Neuronal stem cell (in vitro differentiated cells): Measurements from ENCODE around the gene CNN2.

Experiments
- DNase-seq: peaks from one replicate; pipeline ENCODE4 v3.0.0-alpha.2; 2013; ENCODE audit warnings: low spot score
- H2AFZ ChIP-seq: one replicate; pipeline ENCODE4 v1.6.1; 2013; ENCODE audit warnings: mild to moderate bottlenecking, low read length, inconsistent platforms
- H2AK5ac ChIP-seq: 2 replicates; pipeline ENCODE4 v1.6.1; 2013; ENCODE audit warnings: low read depth, mild to moderate bottlenecking, inconsistent platforms, low read length, moderate library complexity, mixed read lengths
- H2BK120ac ChIP-seq: 2 replicates; pipeline ENCODE4 v1.6.1; 2013; ENCODE audit warnings: low read depth, mild to moderate bottlenecking, inconsistent platforms, low read length, moderate library complexity, mixed read lengths
- H2BK12ac ChIP-seq: one replicate; pipeline ENCODE4 v1.6.1; 2013; ENCODE audit warnings: low read length, inconsistent platforms
- H2BK15ac ChIP-seq: 2 replicates; pipeline ENCODE4 v1.6.1; 2013; ENCODE audit warnings: mild to moderate bottlenecking, low read length, inconsistent platforms, mixed read lengths
- H2BK5ac ChIP-seq: one replicate; pipeline ENCODE4 v1.6.1; 2013; ENCODE audit warnings: inconsistent platforms, mild to moderate bottlenecking, low read length, moderate library complexity
- H3K14ac ChIP-seq: one replicate; pipeline ENCODE4 v1.6.1; 2013; ENCODE audit warnings: low read length, inconsistent platforms
- H3K18ac ChIP-seq: 2 replicates; pipeline ENCODE4 v1.6.1; 2013; ENCODE audit warnings: low read length, inconsistent platforms
- H3K23ac ChIP-seq: 2 replicates; pipeline ENCODE4 v1.6.1; 2013; ENCODE audit warnings: low read depth, mild to moderate bottlenecking, mixed read lengths, low read length, inconsistent platforms; ENCODE audit not compliant: poor library complexity
- H3K27ac ChIP-seq: replicated peaks from 3 replicates; pipeline ENCODE4 v1.5.1; 2013; ENCODE audit warnings: low read length, inconsistent platforms
- H3K27me3 ChIP-seq, 3 experiments: 2 replicates each; pipeline ENCODE4 v1.6.1; 2013; ENCODE audit warnings: low read length in 3 of 3, mild to moderate bottlenecking in 2 of 3, inconsistent platforms in 1 of 3, low read depth in 1 of 3, mixed read lengths in 1 of 3, moderate library complexity in 1 of 3; ENCODE audit not compliant: control insufficient read depth in 3 of 3, insufficient read depth in 3 of 3
- H3K36me3 ChIP-seq, 2 donors: replicated peaks in 1 of 2; 2 replicates each; pipeline ENCODE4 v1.6.1; 2013; ENCODE audit warnings: low read length in 2 of 2; ENCODE audit not compliant: control insufficient read depth in 2 of 2, insufficient read depth in 2 of 2
- H3K4ac ChIP-seq: 2 replicates; pipeline ENCODE4 v1.6.1; 2013; ENCODE audit warnings: inconsistent platforms, mild to moderate bottlenecking, low read length, moderate library complexity
- H3K4me1 ChIP-seq, 2 donors: 1 replicate in 1 of 2; 2 replicates in 1 of 2; pipeline ENCODE4 v1.6.1; 2013; ENCODE audit warnings: low read length in 2 of 2, low read depth in 1 of 2; ENCODE audit not compliant: control insufficient read depth in 2 of 2, insufficient read depth in 1 of 2
- H3K4me2 ChIP-seq: one replicate; pipeline ENCODE4 v1.6.1; 2013; ENCODE audit warnings: mild to moderate bottlenecking, low read length, inconsistent platforms; ENCODE audit not compliant: insufficient read depth, poor library complexity, severe bottlenecking
- H3K4me3 ChIP-seq, 2 donors: 2 replicates each; pipeline ENCODE4 v1.5.1; 2013; ENCODE audit warnings: low read length in 2 of 2, mild to moderate bottlenecking in 2 of 2, inconsistent platforms in 1 of 2, moderate library complexity in 1 of 2
- H3K79me1 ChIP-seq: one replicate; pipeline ENCODE4 v1.6.1; 2013; ENCODE audit warnings: low read depth, mild to moderate bottlenecking, inconsistent platforms, low read length, moderate library complexity
- H3K9ac ChIP-seq: one replicate; pipeline ENCODE4 v1.6.1; 2013; ENCODE audit warnings: mild to moderate bottlenecking, low read depth, low read length, inconsistent platforms; ENCODE audit not compliant: poor library complexity
- H3K9me3 ChIP-seq, 2 donors: replicated peaks in 1 of 2; 2 replicates each; pipeline versions ENCODE3 to v1.6.1; 2013; ENCODE audit warnings: low read length in 2 of 2, mild to moderate bottlenecking in 2 of 2, inconsistent platforms in 1 of 2, low read depth in 1 of 2, mixed read lengths in 1 of 2, moderate library complexity in 1 of 2; ENCODE audit not compliant: control insufficient read depth in 2 of 2, insufficient read depth in 1 of 2
- H4K8ac ChIP-seq: one replicate; pipeline ENCODE4 v1.6.1; 2013; ENCODE audit warnings: low read depth, mild to moderate bottlenecking, inconsistent platforms, low read length, moderate library complexity
- H4K91ac ChIP-seq: one replicate; pipeline ENCODE4 v1.6.1; 2013; ENCODE audit warnings: low read length, low read depth, mild to moderate bottlenecking, inconsistent platforms; ENCODE audit not compliant: poor library complexity
- WGBS, 2 donors: extraction: QIAGEN DNeasy Blood & Tissue Kit; methylation state at CpG; one replicate each; pipeline ENCODE4 v1.1.7; 2013; ENCODE audit warnings: missing lambda C conversion rate in 2 of 2, mixed read lengths in 1 of 2; ENCODE audit not compliant: insufficient read length in 2 of 2, insufficient replicate concordance in 1 of 2; ENCODE audit errors: extremely low coverage in 2 of 2; 5-methylcytosine and 5-hydroxymethylcytosine counted together

The CNN2 gene

GRCh38 chr19:980133-980998 lies 46.0 kb upstream of the CNN2 start:
- peak overlapping the region; percentile 70 for H3K9ac ChIP-seq
- DNase-seq, result peak; percentile 85
- H4K91ac ChIP-seq, result peak overlapping the region; percentile 99

GRCh38 chr19:982567-983170 lies 43.7 kb upstream of the CNN2 start:
- H4K91ac ChIP-seq, result no peak overlapping the region
- H3K9me3 ChIP-seq, result no peaks in the 10 kb centered on the region
- DNase-seq, result peak; percentile 79
- no peak overlapping the region for H4K8ac ChIP-seq
- H3K27ac ChIP-seq, result no peak overlapping the region
- no peak overlapping the region for H3K23ac ChIP-seq
- H3K4me1 ChIP-seq, result peaks cover 18 to 20% of the 10 kb centered on the region in 2 donors
- H3K18ac ChIP-seq, result peak overlapping the region; percentile 91
- H3K4ac ChIP-seq, result no peak overlapping the region
- H3K79me1 ChIP-seq, result peaks cover 9% of the 10 kb centered on the region
- no CpG with 5 or more reads among the region's 46 CpGs for WGBS, 2 donors
- no peak overlapping the region for H3K14ac ChIP-seq
- H3K36me3 ChIP-seq, result peaks cover 12 to 19% of the 10 kb centered on the region in 2 donors
- peak overlapping the region in 1 of 2 donors; percentile 41 for H3K4me3 ChIP-seq
- H2BK5ac ChIP-seq, result no peak overlapping the region
- no peaks in the 10 kb centered on the region for H3K27me3 ChIP-seq
- H2AK5ac ChIP-seq, result no peak overlapping the region
- H2BK120ac ChIP-seq, result no peak overlapping the region
- H2AFZ ChIP-seq, result peak overlapping the region; percentile 92
- H3K4me2 ChIP-seq, result peak overlapping the region; percentile 33
- H2BK15ac ChIP-seq, result no peak overlapping the region
- no peak overlapping the region for H3K9ac ChIP-seq
- H2BK12ac ChIP-seq, result no peak overlapping the region

More at GRCh38 chr19:980133-980998, 46.0 kb upstream of the CNN2 start:
- peak overlapping the region; percentile 75 for H2AFZ ChIP-seq
- H3K14ac ChIP-seq, result peak overlapping the region; percentile 56
- WGBS, 2 donors, result no CpG with 5 or more reads among the region's 32 CpGs
- no peak overlapping the region for H4K8ac ChIP-seq
- H3K4me1 ChIP-seq, result peaks cover 18 to 20% of the 10 kb centered on the region in 2 donors
- no peaks in the 10 kb centered on the region for H3K9me3 ChIP-seq
- peak overlapping the region; percentile 84 for H2BK12ac ChIP-seq
- H3K18ac ChIP-seq, result peak overlapping the region; percentile 99
- no peak overlapping the region for H3K4ac ChIP-seq
- H3K4me2 ChIP-seq, result peak overlapping the region; percentile 57
- peak overlapping the region in 1 of 2 donors; percentile 37 for H3K4me3 ChIP-seq
- H3K27me3 ChIP-seq, result no peaks in the 10 kb centered on the region
- no peaks in the 10 kb centered on the region for H3K36me3 ChIP-seq
- peak overlapping the region; percentile 96 for H3K27ac ChIP-seq
- peak overlapping the region; percentile 98 for H2AK5ac ChIP-seq
- peaks cover 7% of the 10 kb centered on the region for H3K79me1 ChIP-seq
- H2BK120ac ChIP-seq, result peak overlapping the region; percentile 94
- peak overlapping the region; percentile 93 for H2BK5ac ChIP-seq
- peak overlapping the region; percentile 97 for H2BK15ac ChIP-seq
- H3K23ac ChIP-seq, result peak overlapping the region; percentile 34

- Histone ChIP-seq H3K23ac (peak within 1 kb of the TSS; percentile 99), H3K79me1 (peaks cover 9% of the 10 kb centered on the region), H2BK120ac (peak within 1 kb of the TSS; percentile 2), H2AFZ (peak within 1 kb of the TSS; percentile 98), H3K9me3 (no peaks in the 10 kb centered on the region), H3K4me3 (peak within 1 kb of the TSS; percentile 99 to 100), H3K9ac (peak within 1 kb of the TSS; percentile 100), H2AK5ac (peak within 1 kb of the TSS; percentile 99), H3K18ac (peak within 1 kb of the TSS; percentile 100), H4K8ac (no peak within 1 kb of the TSS), H3K27me3 (no peaks in the 10 kb centered on the region), H3K36me3 (peaks cover 16 to 35% of the 10 kb centered on the region in 2 donors), H2BK12ac (peak within 1 kb of the TSS; percentile 94), H2BK15ac (peak within 1 kb of the TSS; percentile 97), H2BK5ac (peak within 1 kb of the TSS; percentile 98), H3K27ac (peak within 1 kb of the TSS; percentile 98), H3K4me1 (peaks cover 15 to 16% of the 10 kb centered on the region in 2 donors), H3K4ac (peak within 1 kb of the TSS; percentile 99), H4K91ac (peak within 1 kb of the TSS; percentile 97), H3K4me2 (peak within 1 kb of the TSS; percentile 89), H3K14ac (peak within 1 kb of the TSS; percentile 97)
- WGBS, 2 donors, result no CpG with 5 or more reads among the region's 78 CpGs
- peak; percentile 88 for DNase-seq
Measured at GRCh38 chr19:984165-984967, 42.0 kb upstream of the CNN2 start, which contains the start of gene WDR18. Gene WDR18, plus strand, starts transcription at chr19:984345. Its CDS starts 9 bp downstream, at chr19:984354.
